IPS-NIHi11 (cell line): ENCODE results near the gene ASIC3.
"Not testable (repeated sequence)": the region's sequence is repeated elsewhere in the genome, so short reads cannot be mapped to it uniquely, and the experiment has no call there.

ENCODE experiments used
- DNase-seq: peaks from one replicate; pipeline ENCODE4 v3.0.0; 2012; ENCODE audit warnings: mixed read lengths, low spot score

ASIC3 gene

DNA sequence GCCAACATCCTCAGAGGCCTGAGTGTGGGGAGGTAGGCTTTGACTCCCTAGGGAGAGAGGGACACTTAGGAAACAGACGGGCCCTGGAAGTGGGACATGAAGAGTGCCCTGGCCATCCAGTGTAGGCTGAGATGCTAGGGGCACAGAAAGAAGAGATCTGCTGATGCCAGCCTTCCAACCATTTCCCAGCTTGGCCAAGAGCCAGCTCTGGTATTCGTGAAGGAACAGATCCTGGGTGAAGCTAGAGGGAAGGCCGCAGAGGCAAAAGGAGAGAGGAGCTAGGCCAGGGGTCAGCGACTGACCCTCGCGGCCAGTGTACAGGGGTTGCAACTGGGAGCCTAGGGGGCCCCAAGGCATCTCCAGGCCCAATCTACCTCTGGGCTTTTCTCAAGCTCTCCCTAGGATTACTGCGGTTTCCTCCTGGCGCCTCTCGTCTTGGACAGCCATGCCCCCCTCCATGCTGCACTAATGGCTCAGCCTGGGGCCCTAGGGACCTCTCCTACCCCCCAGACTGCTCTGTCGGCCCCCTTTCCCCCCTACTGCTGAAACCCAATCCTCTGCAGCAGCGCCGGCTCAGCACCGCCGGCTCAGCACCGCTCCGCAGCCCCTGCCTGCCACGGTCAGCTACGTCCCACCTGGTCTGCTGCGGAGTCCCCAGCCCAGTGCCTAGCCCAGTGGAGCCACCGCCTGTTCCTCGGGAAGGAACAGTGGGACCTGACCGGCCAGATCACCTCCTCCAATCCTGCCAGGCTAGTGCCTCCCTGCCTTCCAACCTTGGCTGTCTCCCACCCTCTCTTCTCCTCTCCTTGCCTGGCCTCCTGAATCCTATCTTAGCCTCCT is at the start of gene ASIC3:
Gene ASIC3 (plus strand): TSS at position 556 of the 840 bp plus-strand sequence. CDS start 355 bp downstream, outside the sequence.
- no peak for DNase-seq

GRCh38 chr7:150999001-150999400 is 49.3 kb upstream of the ASIC3 start:
- no peak for DNase-seq

- no peak for DNase-seq
Measured at GRCh38 chr7:150999497-151000230, 48.7 kb upstream of the ASIC3 start.

GRCh38 chr7:151000897-151001495 is 47.3 kb upstream of the ASIC3 start:
- DNase-seq = no peak

GRCh38 chr7:151001546-151001945 is 46.8 kb upstream of the ASIC3 start:
- no peak for DNase-seq

GRCh38 chr7:151003572-151003971 is 44.8 kb upstream of the ASIC3 start:
- no peak for DNase-seq

GRCh38 chr7:151005566-151005965 is 42.8 kb upstream of the ASIC3 start:
- no peak for DNase-seq

DNA sequence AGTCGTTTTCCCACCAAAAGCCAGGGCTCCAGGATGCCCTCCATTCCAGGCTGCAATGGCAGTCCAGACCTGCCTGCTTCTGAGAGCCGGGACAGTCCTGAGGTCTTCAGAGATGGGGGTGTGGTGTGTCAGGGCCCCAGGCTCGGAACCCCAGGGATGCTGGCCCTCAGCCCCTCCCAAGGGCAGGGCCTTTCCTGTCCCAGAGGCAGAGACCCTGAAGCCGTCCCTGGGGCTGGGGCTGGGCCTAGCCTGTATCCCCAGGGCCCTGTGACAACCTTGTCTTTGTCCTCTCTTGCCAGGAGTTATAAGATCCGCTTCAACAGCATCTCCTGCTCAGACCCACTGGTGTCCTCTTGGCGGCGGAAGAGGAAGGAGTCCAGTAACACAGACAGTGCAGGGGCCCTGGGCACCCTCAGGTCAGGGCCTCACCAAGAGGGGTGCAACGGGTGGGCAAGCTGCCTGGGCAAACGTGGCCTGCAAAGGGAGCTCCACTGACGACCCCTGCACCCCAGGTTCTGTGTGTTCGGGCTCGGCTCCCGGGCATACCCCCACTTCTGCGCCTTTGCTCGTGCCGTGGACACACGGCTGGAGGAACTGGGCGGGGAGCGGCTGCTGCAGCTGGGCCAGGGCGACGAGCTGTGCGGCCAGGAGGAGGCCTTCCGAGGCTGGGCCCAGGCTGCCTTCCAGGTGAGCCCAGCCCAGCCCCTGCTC is 41.6 kb upstream of the ASIC3 start:
- DNase-seq = no peak

DNA sequence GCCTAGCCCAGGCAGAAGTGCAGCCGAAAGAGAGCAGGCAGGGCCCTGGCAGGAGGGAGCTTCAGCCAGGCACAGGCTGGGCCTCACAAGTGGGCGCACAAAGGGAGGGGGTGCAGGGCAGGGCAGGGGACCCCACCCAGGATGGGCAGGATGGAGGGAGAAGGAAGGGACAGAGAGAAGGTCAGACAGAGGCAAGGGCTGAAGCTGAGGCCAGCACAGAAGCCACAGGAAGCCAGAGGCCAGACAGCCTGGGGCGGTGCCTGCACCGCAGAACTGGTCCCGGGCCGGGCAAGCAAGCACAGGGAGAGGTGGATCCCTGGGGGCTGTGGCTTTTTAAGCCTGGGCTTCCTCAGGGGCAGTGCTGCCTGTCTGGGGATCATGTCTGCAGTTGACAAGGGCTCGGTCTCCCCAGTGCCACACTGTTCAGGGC is 40.8 kb upstream of the ASIC3 start:
- no peak for DNase-seq

- no peak for DNase-seq
Measured at GRCh38 chr7:151008143-151008510, 40.2 kb upstream of the ASIC3 start.

- peak; percentile 87 for DNase-seq
Measured at GRCh38 chr7:151008511-151009323, 39.6 kb upstream of the ASIC3 start.

GRCh38 chr7:151009327-151010036 is 38.8 kb upstream of the ASIC3 start:
- peak; percentile 47 for DNase-seq

- no peak for DNase-seq
Measured at GRCh38 chr7:151010037-151010306, 38.4 kb upstream of the ASIC3 start.

GRCh38 chr7:151010307-151011096 is 37.8 kb upstream of the ASIC3 start:
- no peak for DNase-seq

- no peak for DNase-seq
Measured at GRCh38 chr7:151011097-151011409, 37.3 kb upstream of the ASIC3 start.

GRCh38 chr7:151011616-151012015 is 36.7 kb upstream of the ASIC3 start:
- not testable (repeated sequence) for DNase-seq

DNA sequence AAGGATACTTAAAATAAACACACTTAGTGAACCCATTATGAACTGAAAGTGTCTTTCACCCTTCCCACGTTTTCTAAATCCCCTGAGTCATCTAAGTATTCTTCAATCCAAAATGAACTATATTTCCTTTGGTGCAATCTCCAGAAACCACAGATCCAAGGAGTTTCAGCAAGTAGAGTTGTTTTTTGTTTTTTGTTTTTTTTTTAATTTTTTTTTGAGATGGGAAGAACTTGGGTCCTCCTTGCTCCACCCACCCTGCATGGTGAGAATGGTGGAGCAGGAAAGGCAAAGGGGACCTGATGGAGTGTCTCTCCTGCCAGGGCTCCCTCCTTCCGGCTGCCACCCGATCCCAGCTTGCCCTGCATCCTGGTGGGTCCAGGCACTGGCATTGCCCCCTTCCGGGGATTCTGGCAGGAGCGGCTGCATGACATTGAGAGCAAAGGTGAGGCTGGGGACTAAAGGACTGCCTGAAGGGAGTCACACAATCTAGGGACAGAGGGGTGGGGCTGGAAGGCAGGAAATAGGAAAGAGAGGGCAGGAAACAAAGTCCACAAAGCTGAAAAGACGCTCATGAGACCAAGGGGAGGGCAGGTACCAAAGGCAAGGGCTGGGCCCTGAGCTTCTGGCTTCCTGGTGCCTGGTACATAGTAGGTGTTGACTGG is 36.2 kb upstream of the ASIC3 start:
- no peak for DNase-seq

DNA sequence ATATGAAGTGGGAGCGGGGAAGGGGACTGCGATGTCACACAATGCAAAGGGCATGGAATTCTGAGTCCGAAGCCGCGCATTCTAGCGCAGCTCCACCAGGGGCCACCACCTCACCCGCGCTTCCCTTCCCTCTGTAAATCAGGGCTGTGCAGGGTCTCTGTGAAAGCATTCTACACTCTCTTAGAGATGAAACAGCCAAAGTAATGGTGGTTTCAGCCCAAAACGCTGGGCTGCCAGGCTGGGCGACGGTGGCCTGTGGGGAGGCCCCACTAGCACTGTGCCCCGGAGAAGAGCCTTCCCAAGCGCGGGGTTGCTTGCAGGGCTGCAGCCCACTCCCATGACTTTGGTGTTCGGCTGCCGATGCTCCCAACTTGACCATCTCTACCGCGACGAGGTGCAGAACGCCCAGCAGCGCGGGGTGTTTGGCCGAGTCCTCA is 35.4 kb upstream of the ASIC3 start:
- peak; percentile 59 for DNase-seq

- peak; percentile 54 for DNase-seq
Measured at GRCh38 chr7:151013356-151013732, 35.0 kb upstream of the ASIC3 start.
